Fibroblast of gingiva (primary cell): ENCODE measurements around the gene ENG.

Experiments used
- DNase-seq: peaks from one replicate; pipeline ENCODE4 v3.0.0-alpha.2; 2011; ENCODE audit warnings: low read depth

The ENG gene

DNA sequence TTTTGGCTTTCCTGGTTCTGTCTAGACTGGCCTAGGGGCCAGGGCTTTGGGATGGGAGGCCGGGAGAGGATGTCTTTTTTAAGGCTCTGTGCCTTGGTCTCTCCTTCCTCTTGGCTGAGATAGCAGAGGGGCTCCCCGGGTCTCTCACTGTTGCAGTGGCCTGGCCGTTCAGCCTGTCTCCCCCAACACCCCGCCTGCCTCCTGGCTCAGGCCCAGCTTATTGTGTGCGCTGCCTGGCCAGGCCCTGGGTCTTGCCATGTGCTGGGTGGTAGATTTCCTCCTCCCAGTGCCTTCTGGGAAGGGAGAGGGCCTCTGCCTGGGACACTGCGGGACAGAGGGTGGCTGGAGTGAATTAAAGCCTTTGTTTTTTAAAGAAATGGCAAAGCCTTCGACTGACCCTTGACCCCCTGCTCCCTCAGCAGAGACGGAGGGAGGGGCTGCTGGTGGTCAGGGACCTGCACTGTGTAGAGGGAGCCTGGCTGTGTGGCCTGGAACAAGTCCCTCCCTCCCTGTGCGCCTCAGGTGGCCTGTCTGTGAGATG is 40.7 kb downstream of the ENG start:
- DNase-seq, result no peak

DNA sequence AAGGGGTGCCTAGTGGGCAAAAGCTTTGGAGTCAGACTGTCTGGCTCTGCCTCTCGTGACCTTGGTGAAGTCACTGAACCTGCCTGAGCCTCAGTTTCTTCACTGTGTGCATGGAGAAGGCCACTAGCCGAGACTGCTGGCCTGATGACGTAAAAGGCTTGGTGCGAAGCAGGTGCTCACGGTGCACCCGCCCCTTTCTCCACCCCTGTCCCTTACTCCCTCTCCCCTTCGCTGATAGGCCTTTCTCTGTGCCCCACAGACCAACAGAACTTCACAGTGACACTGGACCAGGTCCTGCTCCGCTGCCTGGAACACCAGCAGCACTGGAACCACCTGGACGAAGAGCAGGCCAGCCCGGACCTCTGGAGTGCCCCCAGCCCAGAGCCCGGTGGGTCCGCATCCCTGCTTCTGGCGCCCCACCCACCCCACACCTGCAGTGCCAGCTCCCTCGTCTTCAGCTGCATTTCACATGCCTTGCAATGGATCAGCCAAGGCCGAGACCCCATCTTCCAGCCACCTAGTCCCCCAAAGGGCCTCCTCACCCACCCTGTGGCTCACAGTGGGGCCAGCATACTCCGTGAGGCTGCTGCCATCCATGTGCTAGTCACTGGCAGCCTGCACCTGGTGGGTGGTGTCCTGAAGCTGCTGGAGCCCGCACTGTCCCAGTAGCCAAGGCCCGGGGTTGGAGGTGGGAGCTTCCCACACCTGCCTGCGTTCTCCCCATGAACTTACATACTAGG is 41.4 kb downstream of the ENG start:
- no peak for DNase-seq

- peak; percentile 2 for DNase-seq
Measured at GRCh38 chr9:127812011-127812410, 42.4 kb downstream of the ENG start.

GRCh38 chr9:127810378-127811187 is 43.9 kb downstream of the ENG start:
- DNase-seq, result no peak

- DNase-seq, result peak; percentile 50
Measured at GRCh38 chr9:127809540-127810377, 44.7 kb downstream of the ENG start.

DNA sequence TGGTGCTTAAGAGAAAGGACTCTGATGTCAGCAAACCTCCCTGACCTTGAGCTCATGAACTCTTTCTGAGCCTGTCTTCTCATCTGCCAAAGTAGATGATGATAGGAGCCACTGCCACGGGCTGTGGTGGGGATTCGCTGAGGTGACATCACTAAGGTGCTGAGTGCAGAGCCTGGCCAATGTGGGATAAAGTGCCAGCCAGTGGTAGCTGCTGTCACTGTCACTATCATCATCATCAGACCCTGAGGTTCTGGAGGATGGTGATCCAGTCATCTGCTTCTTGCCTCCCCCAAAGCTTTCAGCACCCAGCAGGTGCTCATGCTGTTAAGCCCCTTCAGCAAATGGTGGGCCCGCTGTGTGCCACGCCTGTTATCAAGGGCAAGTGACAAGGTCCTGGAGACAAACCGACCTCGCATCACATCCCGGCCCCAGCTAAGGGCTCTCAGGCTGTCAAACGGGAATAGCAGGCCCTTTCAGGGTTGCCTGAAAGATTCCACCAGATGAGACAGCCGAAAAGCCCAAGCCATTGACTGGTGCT is 45.4 kb downstream of the ENG start:
- no peak for DNase-seq

GRCh38 chr9:127808347-127809001 is 46.0 kb downstream of the ENG start:
- no peak for DNase-seq

DNA sequence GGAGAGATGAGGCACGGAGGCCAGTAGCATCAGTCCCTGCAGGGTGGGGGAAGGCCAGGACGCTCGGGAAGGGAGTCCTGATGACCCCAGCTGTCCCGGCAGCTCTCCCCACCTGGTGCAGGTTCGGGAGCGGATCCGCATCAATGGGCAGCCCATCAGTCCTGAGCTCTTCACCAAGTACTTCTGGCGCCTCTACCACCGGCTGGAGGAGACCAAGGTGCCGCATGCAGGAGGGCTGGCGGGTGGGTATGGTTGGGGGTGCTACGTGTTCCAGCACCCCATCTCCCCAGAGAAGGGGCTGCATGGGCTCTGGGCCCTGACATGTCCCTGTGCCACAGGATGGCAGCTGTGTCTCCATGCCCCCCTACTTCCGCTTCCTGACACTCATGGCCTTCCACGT is 47.6 kb downstream of the ENG start:
- DNase-seq, result no peak

GRCh38 chr9:127805620-127806019 is 48.8 kb downstream of the ENG start:
- DNase-seq, result no peak

DNA sequence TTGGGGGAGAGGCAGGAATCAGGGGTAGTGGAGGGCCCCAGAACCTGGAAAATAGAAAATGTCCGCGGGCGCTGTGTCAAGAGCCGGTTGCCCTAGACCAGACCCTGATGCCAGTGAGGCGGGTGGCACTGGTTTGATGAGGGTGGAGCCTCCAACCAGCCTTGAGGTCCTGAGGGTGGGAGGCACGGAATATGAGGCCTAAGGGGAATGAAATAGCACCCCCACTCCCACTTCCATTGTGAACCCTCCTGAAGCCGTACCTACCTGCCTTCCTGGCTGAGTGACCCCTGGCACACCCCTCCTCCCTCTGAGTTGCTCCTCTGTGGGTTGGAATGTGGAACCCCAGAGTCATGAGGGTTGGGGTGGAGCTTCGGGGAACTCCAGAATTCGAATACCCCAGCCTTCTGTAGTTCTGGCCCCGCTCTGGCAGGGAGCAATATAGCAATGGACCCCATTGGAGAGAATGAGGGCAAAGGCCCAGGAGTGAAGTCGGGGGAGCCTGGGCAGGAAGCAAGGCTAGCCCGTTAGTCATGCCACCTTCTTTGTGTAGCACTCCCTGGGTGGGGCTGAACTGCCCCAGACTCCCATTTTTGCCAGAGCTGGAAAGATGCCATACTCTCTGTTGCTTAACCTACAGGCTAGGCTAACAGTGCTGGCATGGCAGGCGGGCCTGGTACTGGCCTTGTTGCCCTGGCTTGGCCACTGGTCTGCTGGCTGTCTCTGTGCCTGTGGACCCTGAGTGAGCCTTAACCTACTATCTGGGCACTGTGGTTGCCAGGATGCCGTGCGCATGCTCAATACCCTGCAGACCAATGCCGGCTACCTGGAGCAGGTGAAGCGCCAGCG is 50.7 kb downstream of the ENG start:
- DNase-seq, result peak; percentile 72

- DNase-seq, result peak; percentile 91
Measured at GRCh38 chr9:127802576-127803443, 51.6 kb downstream of the ENG start, which contains the start of gene FPGS. TSS of gene FPGS (plus strand) at chr9:127802882. CDS start at chr9:127802925, 43 bp downstream.

- no peak for DNase-seq
Measured at GRCh38 chr9:127801955-127802575, 52.4 kb downstream of the ENG start.

GRCh38 chr9:127796852-127797370 is 57.5 kb downstream of the ENG start:
- DNase-seq, result no peak

DNA sequence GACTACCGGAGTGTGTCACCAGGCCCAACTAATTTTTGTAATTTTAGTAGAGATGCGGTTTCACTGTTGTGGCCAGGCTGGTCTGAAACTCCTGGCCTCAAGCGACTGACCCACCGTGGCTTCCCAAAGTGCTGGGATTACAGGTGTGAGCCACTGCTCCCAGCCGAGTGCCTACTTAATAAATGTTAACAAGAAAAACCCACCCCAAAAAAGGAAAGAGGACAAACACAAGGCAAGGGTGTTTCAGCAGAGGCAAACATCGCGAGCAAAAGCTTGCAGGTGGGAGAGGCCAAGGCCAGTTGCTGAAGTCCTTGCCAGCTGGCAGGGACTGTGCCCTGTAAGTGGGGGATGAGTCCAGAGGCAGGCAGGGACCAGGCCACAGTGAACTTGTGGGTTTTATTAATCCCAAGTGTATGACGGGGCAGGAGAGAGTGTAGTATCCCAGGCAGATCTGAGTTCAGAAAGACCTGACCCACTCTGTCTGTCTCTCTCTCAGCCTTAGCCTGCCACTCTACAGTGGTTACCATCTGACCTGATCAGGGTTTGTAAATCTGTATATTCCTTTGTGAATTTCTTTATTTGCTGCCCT is 58.1 kb downstream of the ENG start:
- DNase-seq, result peak; percentile 29

DNA sequence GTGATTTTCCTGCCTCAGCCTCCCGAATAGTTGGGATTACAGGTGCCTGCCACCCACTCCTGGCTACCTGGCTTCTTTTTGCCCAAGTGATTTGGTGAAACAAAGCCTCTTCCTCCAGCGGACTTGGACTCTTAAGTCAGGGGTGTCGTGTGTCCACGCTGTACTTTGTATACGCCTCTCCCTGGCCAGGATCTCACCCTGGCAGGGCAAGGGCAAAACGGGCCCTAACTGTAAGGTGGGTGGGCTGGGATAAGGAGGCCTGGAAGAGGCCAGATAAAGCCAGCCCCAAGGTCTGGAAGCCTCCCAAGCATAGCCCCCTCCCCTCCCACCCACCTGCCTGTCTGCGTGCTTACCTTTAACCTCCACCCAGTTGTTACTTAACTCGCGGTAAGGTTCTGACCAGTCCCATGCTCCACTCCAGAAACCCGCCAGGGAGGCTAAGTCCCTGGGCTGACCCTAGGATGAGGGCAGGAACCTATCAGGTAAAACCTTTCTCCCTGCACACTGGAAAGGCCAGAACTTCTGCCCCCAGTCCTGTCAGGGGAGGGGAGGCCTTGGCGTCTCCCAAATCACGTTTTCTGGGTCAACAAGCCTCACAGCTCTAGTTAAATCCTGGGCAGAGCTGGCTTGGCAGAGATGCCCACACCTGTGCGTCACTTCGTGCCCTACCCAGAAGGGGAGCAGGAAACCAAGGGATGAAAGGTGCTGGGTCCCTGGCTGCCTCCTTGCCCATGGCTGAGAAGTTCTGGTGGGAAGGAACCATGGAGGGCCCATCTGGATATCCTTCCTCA is 60.3 kb downstream of the ENG start:
- no peak for DNase-seq

DNA sequence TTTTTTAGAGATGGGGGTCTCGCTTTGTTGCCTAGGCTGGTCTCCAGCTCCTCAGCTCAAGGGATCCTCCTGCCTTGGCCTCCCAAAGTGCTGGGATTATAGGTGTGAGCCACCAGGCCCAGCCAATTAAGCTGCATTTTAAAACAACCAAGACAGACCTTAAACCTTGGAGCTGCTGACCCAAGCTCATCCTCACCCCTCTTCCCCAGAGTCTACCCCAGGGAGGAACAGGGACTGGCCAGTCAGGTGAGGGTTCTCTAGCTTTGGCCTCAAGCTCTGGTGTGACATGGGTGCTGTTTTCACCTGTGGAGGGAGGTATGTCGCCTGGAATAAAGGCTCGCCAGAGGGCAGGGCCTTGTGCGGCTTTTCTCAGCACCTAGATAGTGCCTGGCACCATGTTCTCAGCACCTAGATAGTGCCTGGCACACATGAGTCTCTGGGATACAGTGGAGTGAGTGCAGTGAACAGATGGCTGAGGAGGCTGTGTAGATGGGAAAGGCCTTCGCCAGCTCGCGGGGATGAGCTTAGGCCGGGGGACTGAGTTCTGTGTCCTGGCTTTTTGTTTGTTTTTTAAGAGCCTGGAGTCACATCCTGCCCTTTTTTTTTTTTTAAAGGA is 61.3 kb downstream of the ENG start:
- DNase-seq, result peak; percentile 41

DNA sequence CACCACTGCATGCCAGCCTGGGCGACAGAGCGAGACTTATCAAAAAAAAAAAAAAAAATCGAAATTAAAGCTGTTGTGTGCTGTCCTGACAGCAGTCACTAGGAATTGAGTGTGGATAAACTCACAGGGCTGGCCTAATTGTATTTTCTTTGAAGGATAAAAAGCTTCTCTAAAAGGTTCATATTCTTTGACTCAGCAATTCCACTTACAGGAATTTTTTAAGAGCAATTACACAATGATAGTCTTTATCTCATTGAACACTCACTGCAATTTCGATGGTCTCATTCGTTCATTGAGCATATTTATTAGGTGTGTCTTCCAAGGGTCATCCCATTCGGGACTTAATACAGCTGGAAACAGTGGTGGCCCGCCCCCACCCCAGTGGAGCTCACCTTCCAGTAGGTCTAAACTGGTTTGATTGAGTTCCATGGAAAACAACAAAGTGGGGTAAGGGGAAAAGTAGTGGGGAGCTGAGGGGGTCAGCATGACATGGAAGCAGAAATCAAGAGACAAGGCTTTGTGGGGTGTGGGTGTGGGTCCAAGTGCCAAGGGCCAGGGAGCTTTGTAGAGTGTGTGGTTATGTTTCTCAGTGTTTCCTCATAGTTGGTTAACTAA is 61.9 kb downstream of the ENG start:
- no peak for DNase-seq
